MCF 10A (cell line): ENCODE results near the gene PSD2. TPM values are rescaled to one million over a fixed set of nuclear protein-coding genes. Genes with fewer than 3 reads are reported as not detected.

Source experiments
- BruUV-seq: library from RNA; stranded (reverse); fragments of 400-500 nt; replicated peaks from 2 replicates; lab custom pipeline; 2021; lab: Mats Ljungman, UMichigan
- CTCF ChIA-PET: fragments of 300-600 bp; sonication (Branson Sonifier 250); formaldehyde crosslinking; extraction: SDS; loops from one replicate; lab custom pipeline; 2021; ENCODE audit warnings: antibody characterized with exemption, inconsistent platforms; lab: Yijun Ruan, JAX
- POLR2A ChIA-PET: fragments of 300-600, 350-650 bp; sonication (Branson Sonifier 250); formaldehyde crosslinking; extraction: SDS; loops from one replicate; lab custom pipeline; 2020; ENCODE audit warnings: antibody characterized with exemption, inconsistent platforms; lab: Yijun Ruan, JAX
- DNase-seq: peaks from one replicate; pipeline ENCODE4 v3.0.0-alpha.2; 2018; ENCODE audit not compliant: unreplicated experiment
- H3K27ac Mint-ChIP-seq: one replicate; pipeline ENCODE4 v1.8.0; 2022; ENCODE audit warnings: mild to moderate bottlenecking, low read depth, mixed read lengths; ENCODE audit not compliant: unreplicated experiment
- H3K27me3 Mint-ChIP-seq: one replicate; pipeline ENCODE4 v1.8.0; 2022; ENCODE audit warnings: mixed read lengths; ENCODE audit not compliant: insufficient read depth, unreplicated experiment
- H3K36me3 Mint-ChIP-seq: one replicate; pipeline ENCODE4 v1.8.0; 2022; ENCODE audit warnings: mild to moderate bottlenecking, moderate library complexity, mixed read lengths; ENCODE audit not compliant: insufficient read depth, unreplicated experiment
- H3K4me1 Mint-ChIP-seq: one replicate; pipeline ENCODE4 v1.8.0; 2022; ENCODE audit warnings: mixed read lengths; ENCODE audit not compliant: insufficient read depth, unreplicated experiment
- H3K4me3 Mint-ChIP-seq: one replicate; pipeline ENCODE4 v1.8.0; 2022; ENCODE audit warnings: mild to moderate bottlenecking, moderate library complexity, mixed read lengths; ENCODE audit not compliant: unreplicated experiment
- H3K9me3 Mint-ChIP-seq: one replicate; pipeline ENCODE4 v1.8.0; 2022; ENCODE audit warnings: mixed read lengths; ENCODE audit not compliant: unreplicated experiment
- intact Hi-C: fragments of 100-400 bp; cut with micrococcal nuclease; formaldehyde crosslinking; loops from 2 replicates; pipeline ENCODE4 v1.14.1; 2022
- total RNA-seq: library from RNA; stranded (reverse); gene quantifications from 2 replicates; pipeline ENCODE4 v1.2.3, GENCODE V29; 2022
- TF ChIP-seq, protein P1 (sequence below): fragments of 200-600 bp; IDR thresholded peaks from one replicate; pipeline ENCODE4 v1.8.0; 2022; ENCODE audit warnings: antibody characterized with exemption, mild to moderate bottlenecking; ENCODE audit not compliant: unreplicated experiment

The PSD2 gene
- total RNA-seq, 1 experiment from 2014 or later = not detected

DNA sequence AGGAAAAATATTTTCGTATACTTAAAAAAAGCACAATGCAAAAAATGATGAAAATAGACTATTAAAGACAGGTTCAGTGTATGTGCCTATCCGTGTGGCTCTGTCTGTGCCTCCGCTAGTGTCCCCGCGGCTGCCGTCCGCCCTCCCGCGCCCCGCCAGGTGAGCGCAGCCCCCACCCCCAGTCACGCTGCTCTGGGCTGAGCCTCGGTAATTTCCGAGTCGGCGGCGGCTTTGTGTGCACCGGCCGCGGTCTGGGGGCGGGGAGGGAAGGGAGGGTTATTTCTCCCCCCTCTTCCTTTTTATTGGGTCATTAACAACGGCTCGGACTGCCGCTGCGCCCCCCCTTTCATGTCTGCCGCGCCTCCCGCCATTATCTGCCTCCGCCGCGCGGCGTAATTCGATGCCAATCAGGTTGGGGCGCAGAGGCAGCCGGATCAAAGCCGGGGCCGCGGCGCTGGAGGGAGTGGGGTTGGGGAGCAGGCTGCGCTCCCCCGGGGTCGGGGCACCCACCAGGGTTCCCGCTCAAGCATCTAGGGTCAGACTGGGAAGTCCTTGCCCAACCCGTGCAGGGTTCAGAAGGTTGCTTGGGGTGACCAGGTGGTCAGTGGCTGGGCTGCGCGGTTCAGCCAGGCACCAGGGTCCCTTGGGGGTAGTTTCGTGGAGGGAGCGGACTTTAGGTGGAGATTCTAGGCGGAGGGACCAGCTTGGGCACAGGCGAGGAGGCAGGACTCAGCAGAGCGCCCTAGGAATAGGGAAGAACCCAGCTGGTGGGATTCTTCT is 39.5 kb upstream of the PSD2 start:
- BruUV-seq = no TSS peak
- no peak overlapping the region for H3K27ac Mint-ChIP-seq
- H3K36me3 Mint-ChIP-seq = no peaks in the 10 kb centered on the region
- DNase-seq = no peak
- H3K4me1 Mint-ChIP-seq = peaks cover 7% of the 10 kb centered on the region
- H3K9me3 Mint-ChIP-seq = no peaks in the 10 kb centered on the region
- ChIA-PET POLR2A (no interaction called here), CTCF (interaction anchor here (0.6 to 7.1 kb wide), 7 partner anchors 10 to 841 kb away, joined by 3 to 60 read pairs (median 6); no protein-coding TSS in a partner anchor)
- intact Hi-C loops = no loop called here
- TF ChIP-seq, protein P1, sequence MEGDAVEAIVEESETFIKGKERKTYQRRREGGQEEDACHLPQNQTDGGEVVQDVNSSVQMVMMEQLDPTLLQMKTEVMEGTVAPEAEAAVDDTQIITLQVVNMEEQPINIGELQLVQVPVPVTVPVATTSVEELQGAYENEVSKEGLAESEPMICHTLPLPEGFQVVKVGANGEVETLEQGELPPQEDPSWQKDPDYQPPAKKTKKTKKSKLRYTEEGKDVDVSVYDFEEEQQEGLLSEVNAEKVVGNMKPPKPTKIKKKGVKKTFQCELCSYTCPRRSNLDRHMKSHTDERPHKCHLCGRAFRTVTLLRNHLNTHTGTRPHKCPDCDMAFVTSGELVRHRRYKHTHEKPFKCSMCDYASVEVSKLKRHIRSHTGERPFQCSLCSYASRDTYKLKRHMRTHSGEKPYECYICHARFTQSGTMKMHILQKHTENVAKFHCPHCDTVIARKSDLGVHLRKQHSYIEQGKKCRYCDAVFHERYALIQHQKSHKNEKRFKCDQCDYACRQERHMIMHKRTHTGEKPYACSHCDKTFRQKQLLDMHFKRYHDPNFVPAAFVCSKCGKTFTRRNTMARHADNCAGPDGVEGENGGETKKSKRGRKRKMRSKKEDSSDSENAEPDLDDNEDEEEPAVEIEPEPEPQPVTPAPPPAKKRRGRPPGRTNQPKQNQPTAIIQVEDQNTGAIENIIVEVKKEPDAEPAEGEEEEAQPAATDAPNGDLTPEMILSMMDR = no peak
- H3K27me3 Mint-ChIP-seq = peaks cover 34% of the 10 kb centered on the region
- no peak overlapping the region for H3K4me3 Mint-ChIP-seq

DNA sequence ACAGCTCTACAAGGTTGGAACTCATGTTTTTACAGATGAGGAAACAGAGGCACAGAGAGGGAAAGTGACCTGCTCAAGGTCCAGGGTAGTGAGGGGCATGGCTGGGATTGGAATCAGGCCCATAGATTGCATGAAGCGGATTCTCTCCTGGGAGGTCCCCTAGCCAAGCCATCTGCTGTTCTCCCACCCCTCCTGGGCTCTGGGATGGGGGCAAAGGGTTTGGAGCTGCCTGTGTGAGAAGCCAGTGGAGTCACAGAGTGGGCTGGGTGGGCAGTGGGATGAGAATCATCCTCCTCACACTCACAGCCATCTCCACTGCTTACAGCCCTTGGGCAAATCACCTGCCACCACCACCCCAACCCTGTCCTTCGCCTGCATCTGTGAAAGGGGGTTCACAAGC is 38.6 kb upstream of the PSD2 start:
- H3K9me3 Mint-ChIP-seq = no peaks in the 10 kb centered on the region
- no peak for DNase-seq
- H3K27ac Mint-ChIP-seq = no peak overlapping the region
- H3K36me3 Mint-ChIP-seq = no peaks in the 10 kb centered on the region
- intact Hi-C loops = no loop called here
- POLR2A ChIA-PET = interaction anchor here (0.6 kb wide), 1 partner anchor 212 kb away, joined by 3 read pairs; no protein-coding TSS in a partner anchor
- BruUV-seq = no TSS peak
- CTCF ChIA-PET = interaction anchor here (0.6 to 1.7 kb wide), 5 partner anchors 9 to 1090 kb away, joined by 3 to 14 read pairs (median 5); no protein-coding TSS in a partner anchor
- H3K27me3 Mint-ChIP-seq = peaks cover 30% of the 10 kb centered on the region
- H3K4me1 Mint-ChIP-seq = peaks cover 7% of the 10 kb centered on the region
- TF ChIP-seq, protein P1 = no peak
- H3K4me3 Mint-ChIP-seq = no peak overlapping the region

DNA sequence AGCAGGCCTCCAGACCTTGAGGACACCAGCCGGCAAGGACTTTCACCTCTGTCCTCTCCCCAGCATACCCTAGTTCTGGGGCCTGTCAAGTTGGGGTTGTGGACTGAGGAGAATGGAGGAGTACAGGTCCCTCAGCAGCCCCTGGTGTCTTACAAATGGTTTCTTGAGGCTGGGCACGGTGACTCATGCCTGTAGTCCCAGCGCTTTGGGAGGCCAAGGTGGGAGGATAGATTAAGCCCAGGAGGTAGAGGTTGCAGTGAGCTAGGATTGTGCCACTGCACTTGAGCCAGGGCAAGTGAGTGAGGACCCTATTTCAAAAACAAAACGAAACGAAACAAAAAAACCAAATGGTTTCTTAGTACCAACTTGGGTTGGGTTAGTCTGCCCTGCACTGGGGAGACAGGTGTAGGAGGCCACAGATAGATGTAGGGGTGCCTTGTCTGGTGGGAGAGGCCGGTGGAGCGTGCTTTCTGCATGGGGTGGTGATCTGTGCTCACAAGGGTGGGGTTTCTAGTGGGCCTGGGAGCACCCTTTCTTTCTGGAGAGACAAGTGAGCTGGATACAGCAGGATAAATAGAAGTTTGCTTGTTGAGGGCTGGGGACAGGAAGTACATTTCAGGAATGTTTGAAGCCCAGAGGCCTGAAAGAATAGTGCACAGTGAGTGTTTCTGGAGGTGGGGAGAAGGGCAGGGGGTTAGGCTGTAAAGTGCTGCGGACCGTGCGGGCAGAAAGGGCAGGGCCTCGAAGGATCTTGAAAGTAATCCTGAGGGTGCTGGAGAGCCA is 37.7 kb upstream of the PSD2 start:
- BruUV-seq = no TSS peak
- POLR2A ChIA-PET = no interaction called here
- CTCF ChIA-PET = interaction anchor here (0.6 to 10.4 kb wide), 4 partner anchors 8 to 124 kb away, joined by 3 to 238 read pairs (median 10); no protein-coding TSS in a partner anchor
- no peak overlapping the region for H3K4me3 Mint-ChIP-seq
- H3K27ac Mint-ChIP-seq = no peak overlapping the region
- no peak for DNase-seq
- peaks cover 22% of the 10 kb centered on the region for H3K27me3 Mint-ChIP-seq
- no peaks in the 10 kb centered on the region for H3K36me3 Mint-ChIP-seq
- intact Hi-C loops = no loop called here
- TF ChIP-seq, protein P1 = no peak
- H3K9me3 Mint-ChIP-seq = no peaks in the 10 kb centered on the region
- H3K4me1 Mint-ChIP-seq = peaks cover 7% of the 10 kb centered on the region
